Thyroid gland (tissue), 4 donors: ENCODE measurements around the gene DPEP1.

Experiments
- CTCF ChIP-seq, 6 experiments: fragments of 200-600 bp in 3 of 6; fragments of 450-650 bp in 3 of 6; sonication (generic) in 3 of 6; IDR thresholded peaks; one replicate each; pipeline ENCODE4 v1.5.1; 2016 to 2019; ENCODE audit warnings: antibody characterized with exemption in 6 of 6, mild to moderate bottlenecking in 2 of 6, inconsistent platforms in 1 of 6, moderate library complexity in 1 of 6
- POLR2A ChIP-seq, 2 donors: fragments of 450-650 bp; IDR thresholded peaks; one replicate each; pipeline ENCODE4 v1.6.1; 2017; ENCODE audit warnings: antibody characterized with exemption in 2 of 2, mild to moderate bottlenecking in 2 of 2, moderate library complexity in 1 of 2

DNA sequence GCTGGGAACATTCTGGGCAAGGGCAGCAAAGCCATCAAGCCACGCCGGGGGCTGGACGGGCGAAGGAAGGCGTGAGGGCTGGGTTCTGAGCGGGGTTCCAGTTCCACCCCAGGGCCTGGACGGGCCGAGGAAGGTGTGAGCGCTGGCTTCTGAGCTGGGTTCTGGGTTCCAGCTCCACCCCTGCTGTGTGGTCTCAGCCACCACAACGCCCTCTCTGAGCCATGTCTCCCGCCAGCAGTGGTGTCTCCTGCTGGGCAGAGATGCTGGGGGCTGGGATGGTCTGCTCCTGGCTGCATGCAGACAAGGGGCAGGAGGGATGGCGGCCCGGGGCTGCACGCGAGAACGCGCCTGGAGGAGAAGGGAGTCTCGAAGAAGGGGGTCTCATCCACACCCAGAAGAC lies 41.8 kb upstream of the DPEP1 start:
- TF ChIP-seq POLR2A (IDR thresholded peaks at IDR 0.05) (no peak), CTCF (IDR thresholded peaks at IDR 0.05) (no peak)
